ENCODE results near the gene CRACR2B.

The CRACR2B gene

DNA sequence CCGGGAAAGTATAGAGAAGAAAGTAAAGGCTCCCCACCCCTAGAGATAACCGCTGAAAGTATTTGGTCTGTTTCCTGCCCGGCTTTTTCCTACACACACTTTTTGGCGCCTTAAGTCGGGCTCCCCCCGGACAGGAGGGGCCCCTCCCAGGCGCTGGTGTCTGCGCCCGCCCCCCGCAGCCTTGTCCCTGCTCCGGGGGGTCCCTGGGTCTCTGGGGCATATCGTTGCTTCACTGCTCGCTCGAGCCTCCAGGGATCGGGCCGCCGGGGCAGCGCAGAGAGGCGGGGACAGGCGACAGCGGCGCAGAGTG, 928 bp upstream of the CRACR2B start:
- TF ChIP-seq, protein P1, sequence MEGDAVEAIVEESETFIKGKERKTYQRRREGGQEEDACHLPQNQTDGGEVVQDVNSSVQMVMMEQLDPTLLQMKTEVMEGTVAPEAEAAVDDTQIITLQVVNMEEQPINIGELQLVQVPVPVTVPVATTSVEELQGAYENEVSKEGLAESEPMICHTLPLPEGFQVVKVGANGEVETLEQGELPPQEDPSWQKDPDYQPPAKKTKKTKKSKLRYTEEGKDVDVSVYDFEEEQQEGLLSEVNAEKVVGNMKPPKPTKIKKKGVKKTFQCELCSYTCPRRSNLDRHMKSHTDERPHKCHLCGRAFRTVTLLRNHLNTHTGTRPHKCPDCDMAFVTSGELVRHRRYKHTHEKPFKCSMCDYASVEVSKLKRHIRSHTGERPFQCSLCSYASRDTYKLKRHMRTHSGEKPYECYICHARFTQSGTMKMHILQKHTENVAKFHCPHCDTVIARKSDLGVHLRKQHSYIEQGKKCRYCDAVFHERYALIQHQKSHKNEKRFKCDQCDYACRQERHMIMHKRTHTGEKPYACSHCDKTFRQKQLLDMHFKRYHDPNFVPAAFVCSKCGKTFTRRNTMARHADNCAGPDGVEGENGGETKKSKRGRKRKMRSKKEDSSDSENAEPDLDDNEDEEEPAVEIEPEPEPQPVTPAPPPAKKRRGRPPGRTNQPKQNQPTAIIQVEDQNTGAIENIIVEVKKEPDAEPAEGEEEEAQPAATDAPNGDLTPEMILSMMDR (IDR thresholded peaks at IDR 0.05; ENCODE audit: insufficient read depth, low read length, poor library complexity, severe bottlenecking): no peak
- no peak for DNase-seq (ENCODE audit: extremely low read depth, insufficient read length)
- peaks cover 1% of the 10 kb centered on the region; the same call in 1 of the 2 replicates for H3K27me3 ChIP-seq (replicated peaks; ENCODE audit: control insufficient read depth, insufficient read depth, low read length)

DNA sequence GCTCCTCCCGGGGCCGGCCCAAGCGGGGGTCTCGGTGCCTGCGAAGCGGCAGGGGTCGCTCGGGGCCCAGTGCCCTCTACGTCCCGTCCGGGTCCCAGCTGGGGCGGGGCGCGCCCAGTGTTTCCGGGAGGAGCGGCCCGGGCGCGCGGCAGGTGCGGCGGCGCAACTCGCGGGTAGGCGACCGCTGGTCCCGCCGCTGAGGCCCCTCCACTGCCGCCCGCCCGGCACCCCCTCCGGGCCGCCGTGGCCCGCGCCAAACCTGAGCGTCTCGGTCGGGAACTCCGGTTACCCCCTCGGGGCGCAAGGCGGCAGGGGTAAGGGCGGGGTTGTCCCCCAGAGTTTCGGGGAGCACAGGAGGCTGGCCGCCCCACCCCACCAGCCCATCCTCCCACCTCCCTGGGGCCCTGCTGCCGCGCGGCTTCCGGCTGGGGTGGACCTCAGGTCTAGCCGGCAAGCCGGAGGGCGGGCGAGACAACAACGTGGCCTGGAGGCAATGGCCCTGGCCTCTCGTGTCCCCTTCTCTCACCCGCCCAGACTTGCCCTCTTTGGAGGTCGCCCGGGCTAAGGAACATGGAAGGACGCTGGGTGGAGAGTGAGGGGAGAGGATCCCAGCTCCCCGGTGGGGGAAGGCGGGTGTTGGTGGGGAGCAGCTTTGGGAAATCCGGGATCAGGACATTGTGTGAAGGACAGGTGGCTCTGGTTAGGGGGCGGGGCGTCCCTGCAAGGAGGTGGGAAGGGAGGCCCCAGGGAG, 398 bp upstream of the CRACR2B start:
- DNase-seq (ENCODE audit: extremely low read depth, insufficient read length): peak; percentile 82
- H3K27me3 ChIP-seq (replicated peaks; ENCODE audit: control insufficient read depth, insufficient read depth, low read length): peaks cover 1% of the 10 kb centered on the region; the same call in 1 of the 2 replicates
- peak overlapping the region; percentile 67 for H3K4me3 ChIP-seq (replicated peaks; ENCODE audit: low read depth, low read length)
- peaks cover 4% of the 10 kb centered on the region; the same call in 1 of the 2 replicates for H3K36me3 ChIP-seq (ENCODE audit: control insufficient read depth, insufficient read depth, low read length)
- TF ChIP-seq, protein P1 (IDR thresholded peaks at IDR 0.05; ENCODE audit: insufficient read depth, low read length, poor library complexity, severe bottlenecking): no peak

More for the DNA sequence above, 928 bp upstream of the CRACR2B start:
- H3K36me3 ChIP-seq (ENCODE audit: control insufficient read depth, insufficient read depth, low read length): peaks cover 4% of the 10 kb centered on the region; the same call in 1 of the 2 replicates
- H3K4me3 ChIP-seq (replicated peaks; ENCODE audit: low read depth, low read length): peak overlapping the region; percentile 67

DNA sequence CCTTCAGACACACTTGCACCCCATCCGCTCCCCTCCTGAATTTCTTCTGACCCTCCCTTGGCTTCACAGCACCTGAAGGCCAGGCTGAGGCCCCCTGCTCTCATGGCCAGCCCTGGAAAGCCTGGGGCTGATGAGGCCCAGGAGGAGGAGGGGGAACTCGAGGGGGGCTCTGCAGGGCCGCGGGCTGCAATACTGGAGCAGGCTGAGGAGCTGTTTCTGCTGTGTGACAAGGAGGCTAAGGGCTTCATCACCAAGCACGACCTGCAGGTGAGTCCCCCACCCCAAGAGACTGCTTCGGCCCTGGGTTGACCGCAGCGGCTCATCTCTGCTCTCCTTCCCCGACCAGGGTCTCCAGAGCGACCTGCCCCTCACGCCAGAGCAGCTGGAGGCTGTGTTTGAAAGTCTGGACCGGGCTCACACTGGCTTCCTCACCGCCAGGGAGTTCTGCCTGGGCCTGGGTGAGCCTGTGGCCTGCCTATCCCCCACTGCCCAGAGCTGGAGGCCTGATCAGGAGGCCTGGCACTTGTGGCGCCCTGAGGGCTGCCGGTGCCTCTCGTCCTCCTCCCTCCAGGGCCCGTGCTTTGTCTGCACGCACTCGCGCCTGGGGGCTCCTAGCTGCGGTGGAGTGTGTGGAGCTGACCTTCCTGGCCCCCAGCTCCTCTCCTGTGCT, 922 bp downstream of the CRACR2B start:
- Histone ChIP-seq H3K4me3 (replicated peaks; ENCODE audit: low read depth, low read length) (no peak overlapping the region), H3K36me3 (ENCODE audit: control insufficient read depth, insufficient read depth, low read length) (0 out of 2 replicates have a peak, but pooled peaks cover 2% of the 10 kb centered on the region), H3K27me3 (replicated peaks; ENCODE audit: control insufficient read depth, insufficient read depth, low read length) (peaks cover 1% of the 10 kb centered on the region)
- DNase-seq (ENCODE audit: extremely low read depth, insufficient read length): no peak
- TF ChIP-seq, protein P1 (IDR thresholded peaks at IDR 0.05; ENCODE audit: insufficient read depth, low read length, poor library complexity, severe bottlenecking): no peak

DNA sequence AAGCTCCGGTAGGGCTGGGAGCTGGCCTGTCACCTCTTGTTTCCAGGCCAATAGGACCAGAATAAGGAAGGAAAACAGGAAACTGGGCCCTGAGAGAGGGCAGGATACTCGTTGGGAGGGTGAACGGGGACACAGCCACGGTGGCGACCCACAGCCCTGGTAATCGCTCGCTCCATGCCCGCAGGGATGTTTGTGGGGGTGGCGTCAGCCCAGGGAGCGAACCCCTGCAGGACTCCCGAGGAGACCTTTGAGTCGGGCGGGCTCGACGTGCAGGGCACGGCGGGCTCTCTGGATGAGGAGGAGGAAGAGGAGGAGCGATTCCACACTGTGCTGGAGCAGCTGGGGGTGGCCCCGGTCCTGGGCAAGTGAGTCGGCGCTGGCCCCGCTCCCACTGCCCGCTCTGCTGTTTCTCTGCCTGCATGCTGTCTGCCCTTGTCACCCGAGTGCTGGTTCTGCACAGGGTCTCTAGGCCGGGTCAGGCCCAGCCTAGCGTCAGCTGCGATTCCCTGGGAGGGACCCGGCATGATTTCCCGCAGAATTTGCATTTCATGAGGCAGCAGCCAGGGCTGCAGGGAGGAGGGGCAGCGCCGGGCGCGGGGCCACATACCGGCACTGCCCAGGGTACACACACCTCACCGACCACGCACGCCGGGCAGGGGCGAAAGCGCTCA, 1.6 kb downstream of the CRACR2B start:
- no peak overlapping the region for H3K4me3 ChIP-seq (replicated peaks; ENCODE audit: low read depth, low read length)
- H3K27me3 ChIP-seq (replicated peaks; ENCODE audit: control insufficient read depth, insufficient read depth, low read length): peaks cover 1% of the 10 kb centered on the region
- 0 out of 2 replicates have a peak, but pooled peaks cover 2% of the 10 kb centered on the region for H3K36me3 ChIP-seq (ENCODE audit: control insufficient read depth, insufficient read depth, low read length)
- no peak for DNase-seq (ENCODE audit: extremely low read depth, insufficient read length)
- TF ChIP-seq, protein P1 (IDR thresholded peaks at IDR 0.05; ENCODE audit: insufficient read depth, low read length, poor library complexity, severe bottlenecking): no peak

DNA sequence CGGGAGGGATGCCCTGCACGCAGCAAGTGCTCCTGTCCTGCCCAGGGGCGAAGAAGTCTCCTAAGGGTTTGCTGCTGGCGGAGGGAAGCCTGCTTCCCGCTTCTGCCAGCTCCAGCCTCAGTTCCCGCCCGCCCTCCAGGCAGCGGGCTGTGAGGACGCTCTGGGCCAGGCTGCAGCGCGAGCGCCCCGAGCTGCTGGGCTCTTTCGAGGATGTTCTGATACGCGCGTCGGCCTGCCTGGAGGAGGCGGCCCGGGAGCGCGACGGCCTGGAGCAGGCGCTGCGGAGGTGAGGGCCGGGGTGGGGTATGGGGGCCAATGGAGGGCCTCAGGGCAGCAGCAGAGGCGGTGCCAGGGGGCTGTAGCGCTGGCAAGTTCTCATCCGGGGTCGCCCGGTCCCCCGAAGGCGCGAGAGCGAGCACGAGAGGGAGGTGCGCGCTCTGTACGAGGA, 2.2 kb downstream of the CRACR2B start:
- H3K27me3 ChIP-seq (replicated peaks; ENCODE audit: control insufficient read depth, insufficient read depth, low read length): peaks cover 1% of the 10 kb centered on the region
- no peak for DNase-seq (ENCODE audit: extremely low read depth, insufficient read length)
- H3K4me3 ChIP-seq (replicated peaks; ENCODE audit: low read depth, low read length): peak overlapping the region; percentile 14

More for the DNA sequence above, 2.2 kb downstream of the CRACR2B start:
- H3K36me3 ChIP-seq (ENCODE audit: control insufficient read depth, insufficient read depth, low read length): no peaks in the 10 kb centered on the region
- TF ChIP-seq, protein P1 (IDR thresholded peaks at IDR 0.05; ENCODE audit: insufficient read depth, low read length, poor library complexity, severe bottlenecking): no peak
